Gastroesophageal sphincter (tissue), 3 donors: ENCODE results near the gene PCDHA12.

Experiments
- CTCF ChIP-seq, 4 experiments: fragments of 200-600 bp in 2 of 4; fragments of 450-650 bp in 2 of 4; sonication (generic) in 1 of 4; IDR thresholded peaks; one replicate each; pipeline ENCODE4 v1.5.1; 2017 to 2019; ENCODE audit warnings: antibody characterized with exemption in 4 of 4, mild to moderate bottlenecking in 2 of 4, moderate library complexity in 2 of 4
- POLR2AphosphoS5 ChIP-seq: sonication (generic); formaldehyde crosslinking; IDR thresholded peaks from one replicate; pipeline ENCODE4 v1.6.1; 2017; ENCODE audit warnings: antibody characterized with exemption

- TF ChIP-seq POLR2AphosphoS5 (no peak), CTCF (IDR thresholded peaks at IDR 0.05) (peak in 1 of 4 experiments; percentile 37)
Measured at GRCh38 chr5:140875085-140876065, at the start of gene PCDHA12.
